Kidney epithelial cell (primary cell): ENCODE results near the gene SND1. TPM values are rescaled to one million over a fixed set of nuclear protein-coding genes. Genes with fewer than 3 reads are reported as not detected.

Experiments used
- DNase-seq: peaks from one replicate; pipeline ENCODE4 v3.0.0-alpha.2; 2010; ENCODE audit warnings: low read depth
- H3K27me3 ChIP-seq: 2 replicates; pipeline ENCODE4 v1.6.0; 2011; ENCODE audit warnings: low read length; ENCODE audit not compliant: control insufficient read depth, insufficient read depth
- H3K36me3 ChIP-seq: 2 replicates; pipeline ENCODE4 v1.5.1; 2011; ENCODE audit warnings: low read length; ENCODE audit not compliant: control insufficient read depth, insufficient read depth
- H3K4me3 ChIP-seq: 2 replicates; pipeline ENCODE4 v1.5.1; 2011; ENCODE audit warnings: low read depth, mild to moderate bottlenecking, control low read depth, low read length
- total RNA-seq: library from RNA; depleted of rRNA; stranded (reverse); fragments of >200 nt; gene quantifications from 2 replicates; pipeline ENCODE4 v1.2.3, GENCODE V29; 2015
- TF ChIP-seq, protein P1 (sequence below): IDR thresholded peaks from 2 replicates; pipeline ENCODE4 v1.5.1; 2011; ENCODE audit warnings: mild to moderate bottlenecking, moderate library complexity, low read length, control low read depth, inconsistent platforms; ENCODE audit not compliant: insufficient read depth, poor library complexity, severe bottlenecking

The SND1 gene
- total RNA-seq, 1 donor from 2014 or later, result 257 TPM

DNA sequence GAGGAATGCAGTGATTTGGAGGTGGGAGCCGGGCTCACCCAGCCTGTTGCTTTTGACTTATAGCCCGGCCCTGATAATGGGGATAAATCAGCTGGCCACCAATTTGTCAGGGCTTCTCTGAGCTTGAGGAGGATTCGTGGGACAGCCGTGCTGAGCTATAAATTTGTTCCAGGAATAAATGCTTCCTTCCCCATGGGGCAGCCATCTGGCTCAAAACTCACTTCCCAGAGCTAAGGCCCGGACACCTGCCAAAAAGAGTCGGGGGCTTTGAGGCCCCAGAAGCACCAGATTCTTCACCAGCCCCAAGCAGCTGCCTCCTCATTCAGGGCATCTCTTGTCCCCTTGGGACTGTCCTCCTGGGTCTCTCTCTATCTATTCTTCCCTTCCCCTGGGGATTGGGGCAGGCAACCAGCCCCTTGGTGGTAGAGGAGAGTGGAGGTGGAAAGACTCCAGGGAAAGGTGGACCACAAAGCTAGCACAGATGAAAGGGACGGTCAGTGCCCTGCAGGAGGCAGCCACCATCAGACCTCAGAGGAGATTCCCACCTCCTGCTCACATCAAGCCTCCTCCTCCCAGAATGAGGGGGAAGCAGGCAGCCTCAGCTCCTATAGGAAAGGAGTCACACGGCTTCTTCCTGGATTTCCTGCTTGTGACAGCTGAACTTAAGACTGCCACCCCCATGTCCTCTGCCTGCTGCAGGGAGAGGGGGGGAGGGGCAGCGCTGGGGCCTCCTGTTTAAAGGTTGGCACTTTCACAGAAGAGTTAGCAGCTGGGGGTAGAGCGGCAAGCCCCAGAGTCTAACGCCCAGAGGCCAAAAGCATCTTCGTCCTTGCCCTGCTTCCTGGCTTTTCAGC is 423.5 kb downstream of the SND1 start:
- Histone ChIP-seq H3K4me3 (no peak overlapping the region), H3K36me3 (peaks cover 1% of the 10 kb centered on the region), H3K27me3 (no peaks in the 10 kb centered on the region)
- TF ChIP-seq, protein P1, sequence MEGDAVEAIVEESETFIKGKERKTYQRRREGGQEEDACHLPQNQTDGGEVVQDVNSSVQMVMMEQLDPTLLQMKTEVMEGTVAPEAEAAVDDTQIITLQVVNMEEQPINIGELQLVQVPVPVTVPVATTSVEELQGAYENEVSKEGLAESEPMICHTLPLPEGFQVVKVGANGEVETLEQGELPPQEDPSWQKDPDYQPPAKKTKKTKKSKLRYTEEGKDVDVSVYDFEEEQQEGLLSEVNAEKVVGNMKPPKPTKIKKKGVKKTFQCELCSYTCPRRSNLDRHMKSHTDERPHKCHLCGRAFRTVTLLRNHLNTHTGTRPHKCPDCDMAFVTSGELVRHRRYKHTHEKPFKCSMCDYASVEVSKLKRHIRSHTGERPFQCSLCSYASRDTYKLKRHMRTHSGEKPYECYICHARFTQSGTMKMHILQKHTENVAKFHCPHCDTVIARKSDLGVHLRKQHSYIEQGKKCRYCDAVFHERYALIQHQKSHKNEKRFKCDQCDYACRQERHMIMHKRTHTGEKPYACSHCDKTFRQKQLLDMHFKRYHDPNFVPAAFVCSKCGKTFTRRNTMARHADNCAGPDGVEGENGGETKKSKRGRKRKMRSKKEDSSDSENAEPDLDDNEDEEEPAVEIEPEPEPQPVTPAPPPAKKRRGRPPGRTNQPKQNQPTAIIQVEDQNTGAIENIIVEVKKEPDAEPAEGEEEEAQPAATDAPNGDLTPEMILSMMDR, result no peak
- no peak for DNase-seq

DNA sequence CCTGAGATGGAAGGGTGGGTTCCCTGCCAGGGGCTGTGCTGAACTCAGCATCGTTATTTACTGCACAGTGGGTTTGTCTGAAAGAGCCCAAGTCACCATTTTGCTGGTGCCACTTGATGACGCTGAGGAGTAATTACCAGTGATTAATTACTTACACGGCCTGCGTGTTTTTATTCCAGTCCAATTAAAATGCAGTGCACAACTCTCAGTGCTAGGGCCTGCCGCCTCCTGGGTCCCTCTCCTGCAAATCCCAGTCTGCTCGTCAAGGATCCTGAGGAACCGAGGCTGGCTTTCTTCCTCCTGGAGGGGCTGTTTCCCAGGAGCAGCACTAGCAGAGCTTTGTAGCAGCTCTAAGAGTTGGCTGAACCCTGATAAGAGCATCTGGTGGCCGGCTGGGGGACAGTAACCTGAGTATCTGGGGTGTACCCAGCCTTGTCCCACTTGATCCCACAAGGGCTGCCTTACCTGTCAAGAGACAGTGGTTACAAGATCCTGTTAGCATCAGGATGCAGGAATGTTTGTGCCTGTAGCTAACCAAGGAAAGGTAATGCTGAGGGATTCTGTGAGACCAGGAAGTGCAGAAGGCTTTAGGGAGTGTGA is 424.3 kb downstream of the SND1 start:
- H3K4me3 ChIP-seq, result no peak overlapping the region

DNA sequence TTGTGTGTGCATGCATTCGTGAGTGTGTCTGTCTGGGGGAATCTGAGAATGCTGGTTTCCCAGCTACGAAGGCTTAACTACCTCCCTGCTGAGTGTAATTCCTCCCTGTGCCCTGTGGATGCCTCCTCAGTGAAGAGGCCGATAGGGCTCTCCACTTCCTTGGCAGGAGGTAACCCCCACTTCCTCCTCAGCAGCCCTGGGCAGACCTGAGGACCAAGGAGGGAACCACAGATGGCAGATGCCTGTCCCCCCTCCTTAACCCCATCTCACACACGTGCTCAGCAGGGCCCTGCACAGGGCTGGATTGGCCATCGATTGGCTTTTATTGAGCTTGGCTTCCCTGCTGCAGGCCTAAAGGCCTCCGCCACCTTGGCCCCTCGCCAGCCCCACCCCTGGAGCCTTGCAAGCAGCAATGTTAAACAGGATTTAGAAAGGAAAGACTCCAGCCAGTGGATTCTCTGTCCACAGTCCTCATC is 424.8 kb downstream of the SND1 start:
- no peak for DNase-seq
- TF ChIP-seq, protein P1, result no peak
- Histone ChIP-seq H3K4me3 (no peak overlapping the region), H3K27me3 (no peaks in the 10 kb centered on the region), H3K36me3 (peaks cover 4% of the 10 kb centered on the region)

More for the DNA sequence above, 424.3 kb downstream of the SND1 start:
- TF ChIP-seq, protein P1, result no peak
- Histone ChIP-seq H3K27me3 (no peaks in the 10 kb centered on the region), H3K36me3 (peaks cover 2% of the 10 kb centered on the region)
- DNase-seq, result no peak

DNA sequence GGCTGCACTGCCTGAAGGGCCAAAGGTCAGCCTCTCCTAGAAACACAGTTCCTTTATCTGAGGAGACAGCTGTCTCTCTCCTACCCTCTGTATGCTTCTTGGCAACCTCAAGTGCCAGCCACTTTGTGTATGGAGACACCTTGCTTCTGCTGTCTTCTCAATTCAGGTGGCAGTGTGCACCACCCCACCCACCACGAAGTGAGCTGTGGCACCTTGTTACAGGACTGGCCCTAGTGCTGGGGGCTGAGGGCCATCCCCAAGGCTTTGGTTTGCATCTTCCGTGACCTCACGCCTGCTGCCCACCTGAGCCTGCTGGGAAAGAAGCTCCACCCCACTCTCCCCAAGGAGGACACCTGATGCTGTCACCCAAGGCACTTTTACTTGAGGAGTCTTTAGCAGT is 426.3 kb downstream of the SND1 start:
- TF ChIP-seq, protein P1, result no peak
- no peak overlapping the region for H3K4me3 ChIP-seq
- no peak for DNase-seq
- H3K36me3 ChIP-seq, result peaks cover 4% of the 10 kb centered on the region
- no peaks in the 10 kb centered on the region for H3K27me3 ChIP-seq

DNA sequence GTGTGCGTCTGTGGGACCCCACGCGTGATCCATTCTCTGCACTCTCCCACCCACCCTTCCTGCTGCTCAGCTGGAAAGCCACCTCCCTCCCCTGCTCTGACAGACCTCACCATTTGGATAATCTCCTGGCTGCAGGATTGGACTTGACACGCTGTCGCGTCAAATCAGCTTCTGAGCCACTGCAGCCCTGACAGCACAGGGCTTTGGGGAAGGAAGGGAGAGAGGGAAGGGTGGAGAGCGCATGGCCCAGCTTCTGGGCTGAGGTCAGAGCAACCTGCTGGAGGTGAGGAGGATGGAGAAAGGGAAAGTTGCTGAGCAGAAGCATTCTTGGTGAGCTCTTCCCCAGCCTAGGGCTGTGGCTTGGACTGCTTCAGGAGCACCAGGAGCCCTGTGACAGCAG is 428.2 kb downstream of the SND1 start:
- no peaks in the 10 kb centered on the region for H3K27me3 ChIP-seq
- H3K36me3 ChIP-seq, result peaks cover 4% of the 10 kb centered on the region
- H3K4me3 ChIP-seq, result no peak overlapping the region
- DNase-seq, result no peak
- TF ChIP-seq, protein P1, result no peak
